ENCODE measurements around the gene PRDM16.

- TF ChIP-seq CTCF (conservative IDR thresholded peaks at IDR 0.05; ENCODE audit: low read depth, low read length) (no peak), MXI1 (IDR thresholded peaks at IDR 0.05; ENCODE audit: borderline replicate concordance, low read depth, low read length) (no peak), RCOR1 (IDR thresholded peaks at IDR 0.05; ENCODE audit: insufficient replicate concordance, low read length) (no peak), POLR2A (IDR thresholded peaks at IDR 0.05; ENCODE audit: low read depth, low read length) (no peak), CEBPB (IDR thresholded peaks at IDR 0.05; ENCODE audit: low read depth, low read length) (no peak), BHLHE40 (IDR thresholded peaks at IDR 0.05; ENCODE audit: low read depth, low read length) (no peak), CHD1 (IDR thresholded peaks at IDR 0.05; ENCODE audit: low read depth, low read length) (no peak), SMC3 (IDR thresholded peaks at IDR 0.05; ENCODE audit: low read depth, low read length) (no peak), RFX5 (IDR thresholded peaks at IDR 0.05; ENCODE audit: low read depth, low read length) (no peak), RAD21 (IDR thresholded peaks at IDR 0.05; ENCODE audit: low read length) (no peak), NFE2L2 (IDR thresholded peaks at IDR 0.05; ENCODE audit: low read depth, low read length) (no peak), FOS (IDR thresholded peaks at IDR 0.05; ENCODE audit: low read depth, low read length) (no peak), MAZ (IDR thresholded peaks at IDR 0.05; ENCODE audit: borderline replicate concordance, low read depth, low read length) (no peak)
- TF ChIP-seq, protein P1, sequence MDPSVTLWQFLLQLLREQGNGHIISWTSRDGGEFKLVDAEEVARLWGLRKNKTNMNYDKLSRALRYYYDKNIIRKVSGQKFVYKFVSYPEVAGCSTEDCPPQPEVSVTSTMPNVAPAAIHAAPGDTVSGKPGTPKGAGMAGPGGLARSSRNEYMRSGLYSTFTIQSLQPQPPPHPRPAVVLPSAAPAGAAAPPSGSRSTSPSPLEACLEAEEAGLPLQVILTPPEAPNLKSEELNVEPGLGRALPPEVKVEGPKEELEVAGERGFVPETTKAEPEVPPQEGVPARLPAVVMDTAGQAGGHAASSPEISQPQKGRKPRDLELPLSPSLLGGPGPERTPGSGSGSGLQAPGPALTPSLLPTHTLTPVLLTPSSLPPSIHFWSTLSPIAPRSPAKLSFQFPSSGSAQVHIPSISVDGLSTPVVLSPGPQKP (IDR thresholded peaks at IDR 0.05; ENCODE audit: borderline replicate concordance, low read depth, low read length) = no peak
These were observed 336.5 kb downstream of the PRDM16 start for GRCh38 chr1:3405491-3405890.
